Muscle of back (tissue), 11 donors: ENCODE data around the gene PCDHGB4. TPM values are rescaled to one million over a fixed set of nuclear protein-coding genes. Genes with fewer than 3 reads are reported as not detected.
A peak's percentile ranks its signal among the peaks of the same experiment; 100 is the strongest.
"Not testable (repeated sequence)": the region's sequence is repeated elsewhere in the genome, so short reads cannot be mapped to it uniquely, and the experiment has no call there.

Experiments used
- DNase-seq, 3 donors: peaks; one replicate each; pipeline versions ENCODE4 v3.0.0 to v3.0.0-alpha.2; 2013
- polyA plus RNA-seq, 10 donors: library from polyadenylated mRNA; unstranded; fragments of 120-200 nt; gene quantifications; one replicate each; pipeline ENCODE4 v1.2.1, GENCODE V29; 2013; ENCODE audit not compliant: insufficient read length in 10 of 10

The PCDHGB4 gene
- polyA plus RNA-seq, 10 donors = 1.7 to 3.9 (median 2.5) TPM

- DNase-seq = peak in 1 of 3 donors; percentile 17
Measured at GRCh38 chr5:141363952-141364660, 23.4 kb upstream of the PCDHGB4 start, which contains the start of gene PCDHGA5. TSS of gene PCDHGA5 (plus strand) at chr5:141364162. CDS start at chr5:141364331, 169 bp downstream.

- DNase-seq = no peak
Measured at GRCh38 chr5:141366016-141366896, 21.2 kb upstream of the PCDHGB4 start.

GRCh38 chr5:141369994-141370848 lies 17.3 kb upstream of the PCDHGB4 start, which contains the start of gene PCDHGB3:
TSS of gene PCDHGB3 (plus strand) at chr5:141370242. CDS start at chr5:141370395, 153 bp downstream.
- DNase-seq = peak in 1 of 3 donors; percentile 17

GRCh38 chr5:141371572-141372475 lies 15.7 kb upstream of the PCDHGB4 start:
- DNase-seq = no peak

GRCh38 chr5:141373673-141374317 lies 13.7 kb upstream of the PCDHGB4 start, which contains the start of gene PCDHGA6:
TSS of gene PCDHGA6 (plus strand) at chr5:141373891. CDS start at chr5:141374084, 193 bp downstream.
- peak in 1 of 3 donors; percentile 14 for DNase-seq

- no peak for DNase-seq
Measured at GRCh38 chr5:141374627-141375026, 12.9 kb upstream of the PCDHGB4 start.

- not testable (repeated sequence) for DNase-seq
Measured at GRCh38 chr5:141375444-141376155, 11.9 kb upstream of the PCDHGB4 start.

GRCh38 chr5:141382469-141383294 lies 4.8 kb upstream of the PCDHGB4 start, which contains the start of gene PCDHGA7:
TSS of gene PCDHGA7 (plus strand) at chr5:141382742. CDS start at chr5:141382900, 158 bp downstream.
- DNase-seq = no peak

GRCh38 chr5:141383345-141383744 lies 4.2 kb upstream of the PCDHGB4 start:
- no peak for DNase-seq

- DNase-seq = no peak
Measured at GRCh38 chr5:141384471-141385267, 2.8 kb upstream of the PCDHGB4 start.

GRCh38 chr5:141388661-141389060 lies 1.2 kb downstream of the PCDHGB4 start:
- no peak for DNase-seq

- DNase-seq = no peak
Measured at GRCh38 chr5:141389153-141390042, 1.9 kb downstream of the PCDHGB4 start.

GRCh38 chr5:141392429-141393198 lies 5.1 kb downstream of the PCDHGB4 start, which contains the start of gene PCDHGA8:
TSS of gene PCDHGA8 (plus strand) at chr5:141392633. CDS start at chr5:141392814, 181 bp downstream.
- no peak for DNase-seq

- DNase-seq = no peak
Measured at GRCh38 chr5:141393267-141393666, 5.8 kb downstream of the PCDHGB4 start.
